HG02970 (cell line): ENCODE data around the gene RGR.
A peak's percentile ranks its signal among the peaks of the same experiment; 100 is the strongest.

Experiments
- ATAC-seq: cut with Tn5 transposase; IDR thresholded peaks from one replicate; pipeline ENCODE4 v1.9.1; 2021; ENCODE audit warnings: mild to moderate bottlenecking, moderate library complexity, moderate number of reproducible peaks; ENCODE audit not compliant: unreplicated experiment, low FRiP score

RGR gene, protein sequence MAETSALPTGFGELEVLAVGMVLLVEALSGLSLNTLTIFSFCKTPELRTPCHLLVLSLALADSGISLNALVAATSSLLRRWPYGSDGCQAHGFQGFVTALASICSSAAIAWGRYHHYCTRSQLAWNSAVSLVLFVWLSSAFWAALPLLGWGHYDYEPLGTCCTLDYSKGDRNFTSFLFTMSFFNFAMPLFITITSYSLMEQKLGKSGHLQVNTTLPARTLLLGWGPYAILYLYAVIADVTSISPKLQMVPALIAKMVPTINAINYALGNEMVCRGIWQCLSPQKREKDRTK

GRCh38 chr10:84244651-84245270 is at the start of gene RGR:
TSS of gene RGR (plus strand) at chr10:84245053. CDS start at chr10:84245091, 38 bp downstream.
- no peak for ATAC-seq

- no peak for ATAC-seq
Observed at GRCh38 chr10:84196083-84196482, 48.8 kb upstream of the RGR start.

DNA sequence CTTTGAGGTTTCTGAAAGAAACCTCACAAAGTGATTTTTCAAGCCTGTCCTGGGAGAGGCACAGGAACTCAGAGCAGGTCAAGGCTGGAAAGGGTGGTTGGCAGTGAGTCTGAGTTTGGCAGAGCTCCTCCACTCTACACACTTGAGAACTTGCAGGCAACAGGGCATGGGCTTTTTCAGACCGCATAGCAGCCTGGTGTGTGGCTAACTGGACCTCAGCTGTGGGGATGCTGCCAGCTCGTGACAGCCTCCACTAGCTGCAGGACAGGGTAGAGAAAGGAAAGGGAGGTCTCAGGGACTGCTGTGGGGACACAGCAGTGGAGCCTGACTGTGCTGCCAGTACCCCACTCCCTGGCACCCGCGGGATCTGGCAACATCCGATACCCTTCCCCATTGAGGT is 47.9 kb upstream of the RGR start:
- no peak for ATAC-seq

DNA sequence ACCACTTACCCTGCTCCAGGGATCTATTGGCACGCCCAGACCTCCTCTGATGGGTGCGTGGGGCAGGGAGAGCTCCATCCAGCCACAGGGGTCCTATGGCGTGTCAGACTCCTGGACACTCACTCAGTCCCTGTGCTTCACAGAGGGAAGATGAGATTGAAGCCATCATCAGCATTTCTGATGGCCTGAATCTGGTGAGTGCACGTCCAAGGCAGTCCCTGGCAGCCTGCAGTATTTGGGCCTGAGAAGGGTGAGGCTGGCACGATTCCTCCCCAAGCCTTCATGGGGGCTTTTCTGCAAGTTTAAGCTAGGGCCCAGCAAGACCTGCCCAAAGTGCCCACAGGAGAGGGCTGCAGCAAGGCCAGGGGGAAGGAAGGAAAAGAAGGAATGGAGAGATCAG is 47.2 kb upstream of the RGR start:
- ATAC-seq = no peak

- ATAC-seq = no peak
Observed at GRCh38 chr10:84198206-84198915, 46.5 kb upstream of the RGR start.

GRCh38 chr10:84200537-84201243 is 44.2 kb upstream of the RGR start:
- no peak for ATAC-seq

DNA sequence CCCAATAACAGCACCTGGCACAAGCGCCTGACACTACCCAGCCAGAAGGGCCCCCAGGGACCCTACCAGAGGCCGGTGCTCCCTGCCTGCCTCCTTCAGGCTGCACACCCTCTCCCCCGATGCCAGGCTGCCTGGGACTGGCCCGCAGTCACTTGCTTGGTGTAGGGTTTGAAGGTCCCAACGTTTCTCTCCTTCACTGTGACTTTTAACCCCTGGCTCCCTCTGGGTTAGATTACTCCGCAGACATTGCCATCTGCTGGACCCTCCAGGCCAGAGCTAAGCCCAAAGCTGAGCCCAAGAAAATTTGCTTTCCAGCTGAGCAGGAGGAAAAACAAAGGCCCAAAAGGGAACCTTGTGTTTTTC is 43.6 kb upstream of the RGR start:
- ATAC-seq = no peak

- ATAC-seq = no peak
Observed at GRCh38 chr10:84201682-84202081, 43.2 kb upstream of the RGR start.

DNA sequence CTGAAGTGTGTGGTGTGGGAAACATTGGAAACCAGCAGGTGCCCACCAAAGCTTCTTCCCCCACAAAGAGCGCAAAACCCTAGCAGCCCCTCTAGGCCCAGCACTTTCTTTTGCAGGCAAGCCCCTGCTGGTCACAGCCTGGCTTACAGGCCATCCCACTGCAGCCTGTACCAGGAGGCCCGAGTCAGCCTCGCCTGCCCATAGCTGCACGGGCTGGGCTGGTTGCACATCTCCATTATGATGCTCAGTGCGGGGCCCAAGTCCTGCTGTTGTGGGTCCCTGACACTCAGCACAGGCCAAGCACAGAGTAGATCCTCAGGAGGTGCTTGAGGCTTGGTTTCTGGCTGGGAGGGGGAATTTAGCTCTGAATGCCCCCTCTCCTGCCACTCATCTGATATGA is 42.5 kb upstream of the RGR start:
- ATAC-seq = no peak

DNA sequence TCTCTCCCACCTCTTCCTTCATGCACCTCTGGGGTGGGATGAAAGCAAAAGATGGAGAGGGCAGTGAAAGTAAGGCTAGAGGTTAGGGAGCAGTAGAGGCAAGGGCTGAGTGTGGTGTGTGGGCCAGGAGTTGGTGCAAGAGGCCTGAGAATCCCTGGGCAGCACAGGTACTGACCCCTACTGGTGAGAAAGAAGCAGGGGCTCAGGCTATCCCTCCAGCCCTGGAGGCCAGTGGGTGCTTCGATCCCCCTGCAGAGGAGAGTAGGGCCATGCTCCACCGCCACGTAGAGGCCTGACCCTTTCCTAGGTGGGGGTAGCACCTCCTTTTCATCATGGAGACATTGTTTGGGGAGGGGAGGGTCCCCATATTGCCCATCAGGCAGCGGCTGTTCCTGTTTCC is 40.7 kb upstream of the RGR start:
- no peak for ATAC-seq

DNA sequence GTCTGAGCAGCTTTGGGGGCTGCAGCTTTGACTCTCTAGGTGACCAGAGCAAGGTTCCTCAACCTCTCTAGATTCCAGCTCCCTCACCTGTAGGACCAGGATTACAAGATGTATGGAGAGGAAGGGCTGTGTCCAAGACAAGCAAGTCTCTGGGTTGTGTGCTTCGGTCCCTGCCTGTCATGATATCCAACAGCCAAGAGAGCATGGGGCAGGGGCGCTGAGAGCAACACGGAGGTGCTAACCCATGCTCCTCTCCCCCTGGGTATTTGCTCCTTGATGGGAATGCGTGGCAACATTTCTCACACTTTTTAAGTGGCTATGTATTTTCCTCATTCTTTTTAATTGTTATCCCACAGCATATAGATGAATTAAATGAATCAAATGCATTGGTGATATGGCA is 40.2 kb upstream of the RGR start:
- ATAC-seq = no peak

DNA sequence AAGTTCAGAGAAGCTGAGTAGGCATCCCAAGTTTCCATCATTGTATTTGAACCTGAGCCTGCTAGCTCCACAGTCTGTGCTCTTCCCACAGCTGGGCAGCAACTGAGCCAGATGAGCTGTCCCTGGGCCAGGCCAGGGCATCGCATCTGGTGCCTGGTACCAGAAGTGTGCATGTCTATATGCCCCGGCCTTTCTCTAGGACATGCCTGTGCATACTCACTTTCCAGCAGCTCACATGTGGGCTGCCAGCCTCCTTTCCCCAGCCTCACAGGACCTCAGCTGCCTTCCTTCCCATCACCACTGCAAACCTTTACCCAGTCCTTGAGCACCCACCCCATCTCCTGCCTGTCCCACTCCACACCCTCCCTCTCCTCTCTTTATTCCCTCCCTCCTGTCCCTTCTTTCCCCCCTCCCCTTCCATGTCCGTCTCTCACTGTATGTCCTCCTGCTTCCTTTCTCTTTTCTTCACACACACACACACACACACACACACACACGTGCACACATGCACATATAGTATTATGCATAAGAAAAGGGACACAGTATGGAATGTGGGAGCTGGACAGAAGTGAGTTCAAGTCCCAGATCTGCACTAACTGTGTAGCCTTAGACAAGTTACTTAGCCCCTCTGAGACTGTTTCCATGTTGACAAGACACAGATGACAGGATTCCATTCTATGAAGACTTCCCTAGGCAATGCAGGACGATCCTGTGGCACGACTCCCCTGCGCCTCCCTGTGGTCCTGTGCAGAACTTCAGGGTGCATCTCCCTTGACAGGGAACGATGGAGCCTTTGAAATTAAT is 39.6 kb upstream of the RGR start:
- ATAC-seq = peak; percentile 54

- no peak for ATAC-seq
Observed at GRCh38 chr10:84205853-84206525, 38.9 kb upstream of the RGR start.

GRCh38 chr10:84208023-84208422 is 36.8 kb upstream of the RGR start:
- no peak for ATAC-seq

GRCh38 chr10:84211566-84211965 is 33.3 kb upstream of the RGR start:
- no peak for ATAC-seq

GRCh38 chr10:84212014-84212413 is 32.8 kb upstream of the RGR start:
- ATAC-seq = no peak

DNA sequence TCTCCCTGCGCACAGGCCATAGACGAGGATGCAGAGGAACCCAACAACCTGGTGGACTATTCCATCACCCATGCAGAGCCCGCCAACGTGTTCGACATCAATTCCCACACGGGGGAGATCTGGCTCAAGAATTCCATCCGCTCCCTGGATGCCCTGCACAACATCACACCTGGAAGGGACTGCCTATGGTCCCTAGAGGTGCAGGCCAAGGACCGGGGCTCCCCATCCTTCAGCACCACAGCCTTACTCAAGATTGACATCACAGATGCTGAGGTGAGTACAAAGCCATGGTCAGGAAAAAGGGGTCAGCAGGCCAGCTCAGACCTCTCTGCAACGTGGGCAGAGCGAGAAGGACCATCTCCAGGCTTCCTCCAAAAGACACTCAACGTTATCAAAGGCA is 31.8 kb upstream of the RGR start:
- ATAC-seq = no peak

DNA sequence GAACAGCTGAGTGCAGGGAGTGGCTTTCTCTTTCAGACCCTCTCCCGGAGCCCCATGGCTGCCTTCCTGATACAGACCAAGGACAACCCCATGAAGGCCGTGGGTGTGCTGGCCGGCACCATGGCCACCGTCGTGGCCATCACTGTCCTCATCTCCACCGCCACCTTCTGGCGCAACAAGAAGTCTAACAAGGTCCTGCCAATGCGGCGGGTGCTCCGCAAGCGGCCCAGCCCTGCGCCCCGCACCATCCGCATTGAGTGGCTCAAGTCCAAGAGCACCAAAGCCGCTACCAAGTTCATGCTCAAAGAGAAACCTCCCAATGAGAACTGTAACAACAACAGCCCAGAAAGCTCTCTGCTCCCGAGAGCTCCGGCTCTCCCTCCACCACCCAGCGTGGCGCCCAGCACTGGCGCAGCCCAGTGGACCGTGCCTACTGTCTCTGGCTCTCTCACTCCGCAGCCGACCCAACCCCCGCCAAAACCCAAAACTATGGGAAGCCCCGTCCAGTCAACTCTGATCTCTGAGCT is 30.7 kb upstream of the RGR start:
- no peak for ATAC-seq

DNA sequence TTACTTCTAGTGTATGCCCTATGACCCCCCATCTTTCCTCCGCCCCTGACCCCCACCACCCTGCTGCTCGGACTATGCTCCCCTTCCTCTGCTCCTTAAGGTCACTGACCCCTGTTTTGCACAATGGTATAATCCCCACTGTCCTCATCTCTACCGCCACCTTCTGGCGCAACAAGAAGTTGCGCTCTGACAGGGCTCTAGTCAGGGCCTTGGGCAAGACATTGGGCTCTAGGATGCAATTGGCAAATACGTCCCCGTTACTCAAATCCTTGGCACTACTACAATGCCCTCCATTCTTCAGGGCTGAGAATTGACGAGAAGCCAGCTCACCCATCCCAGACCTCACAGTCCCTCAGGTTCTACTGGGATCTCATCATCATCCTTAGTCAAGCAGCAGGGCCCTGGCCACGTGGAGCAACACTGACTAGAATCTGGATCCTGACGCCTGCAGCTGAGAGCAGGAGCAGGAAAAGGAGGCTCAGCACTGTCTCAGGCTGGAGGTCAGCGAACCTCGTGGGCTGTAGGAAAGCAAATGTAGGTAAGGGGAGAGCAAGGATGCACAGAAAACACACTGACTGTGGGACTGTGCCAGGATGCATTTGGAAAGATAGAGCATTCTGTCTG is 30.1 kb upstream of the RGR start:
- no peak for ATAC-seq
